ENCODE results near the gene SHISA6.

SHISA6 gene

GRCh38 chr17:11252146-11252545 lies 11.1 kb downstream of the SHISA6 start:
- no peaks in the 10 kb centered on the region for H3K9me3 ChIP-seq (ENCODE audit: severe bottlenecking)
- H3K27ac ChIP-seq (ENCODE audit: poor library complexity, severe bottlenecking) = no peak overlapping the region
- ATAC-seq (ENCODE audit: low read depth) = no peak
- no peaks in the 10 kb centered on the region for H3K27me3 ChIP-seq (ENCODE audit: insufficient read depth, poor library complexity, severe bottlenecking)
- TF ChIP-seq CTCF (IDR thresholded peaks at IDR 0.05; ENCODE audit: poor library complexity, severe bottlenecking) = no peak
- no peaks in the 10 kb centered on the region for H3K36me3 ChIP-seq (ENCODE audit: low read depth)
- H3K4me3 ChIP-seq (ENCODE audit: severe bottlenecking) = no peak overlapping the region
- no peaks in the 10 kb centered on the region for H3K4me1 ChIP-seq (ENCODE audit: insufficient read depth, poor library complexity, severe bottlenecking)
- DNase-seq (ENCODE audit: low spot score) = no peak

GRCh38 chr17:11256877-11257276 lies 15.9 kb downstream of the SHISA6 start:
- no peaks in the 10 kb centered on the region for H3K36me3 ChIP-seq (ENCODE audit: low read depth)
- H3K4me3 ChIP-seq (ENCODE audit: severe bottlenecking) = no peak overlapping the region
- DNase-seq (ENCODE audit: low spot score) (no peak), ATAC-seq (ENCODE audit: low read depth) (no peak)
- H3K9me3 ChIP-seq (ENCODE audit: severe bottlenecking) = no peaks in the 10 kb centered on the region
- no peak overlapping the region for H3K27ac ChIP-seq (ENCODE audit: poor library complexity, severe bottlenecking)
- TF ChIP-seq CTCF (IDR thresholded peaks at IDR 0.05; ENCODE audit: poor library complexity, severe bottlenecking) = no peak
- no peaks in the 10 kb centered on the region for H3K27me3 ChIP-seq (ENCODE audit: insufficient read depth, poor library complexity, severe bottlenecking)
- no peaks in the 10 kb centered on the region for H3K4me1 ChIP-seq (ENCODE audit: insufficient read depth, poor library complexity, severe bottlenecking)

DNA sequence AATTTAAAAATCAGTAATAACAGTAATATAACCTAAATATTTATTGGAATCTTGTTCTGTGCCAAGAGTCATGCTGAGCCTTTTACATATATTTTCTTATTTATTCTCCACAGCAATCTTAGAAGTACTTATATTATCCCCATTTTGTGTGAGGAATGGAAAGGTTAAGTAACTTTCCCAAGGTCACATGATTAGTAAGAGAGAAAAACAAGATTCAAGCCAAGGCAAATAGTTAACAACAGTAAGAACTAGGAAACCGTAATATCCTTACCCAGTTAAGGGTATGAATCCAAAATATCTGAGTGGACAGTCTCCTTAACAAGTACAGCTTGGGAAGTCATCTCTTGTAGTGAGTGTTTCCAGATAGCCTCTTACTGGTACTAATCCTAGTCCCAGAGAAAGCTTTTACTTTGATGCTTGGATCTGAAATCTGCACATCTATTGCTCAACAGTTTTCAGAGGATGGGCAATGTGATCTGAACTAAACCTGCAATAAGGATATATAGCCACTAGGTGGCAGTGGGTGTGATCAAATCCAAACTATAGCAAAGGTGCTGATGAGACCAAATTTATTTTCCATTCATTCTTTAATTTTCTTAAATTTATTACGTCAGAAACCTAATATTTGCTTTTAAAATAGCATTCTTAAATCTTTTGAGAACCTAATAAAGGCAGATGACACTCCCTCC lies 23.3 kb downstream of the SHISA6 start:
- no peak for DNase-seq (ENCODE audit: low spot score)
- no peak overlapping the region for H3K4me3 ChIP-seq (ENCODE audit: severe bottlenecking)
- no peak overlapping the region for H3K27ac ChIP-seq (ENCODE audit: poor library complexity, severe bottlenecking)
- ATAC-seq (ENCODE audit: low read depth) = no peak
- no peaks in the 10 kb centered on the region for H3K36me3 ChIP-seq (ENCODE audit: low read depth)
- no peaks in the 10 kb centered on the region for H3K4me1 ChIP-seq (ENCODE audit: insufficient read depth, poor library complexity, severe bottlenecking)
- H3K27me3 ChIP-seq (ENCODE audit: insufficient read depth, poor library complexity, severe bottlenecking) = no peaks in the 10 kb centered on the region
- TF ChIP-seq CTCF (IDR thresholded peaks at IDR 0.05; ENCODE audit: poor library complexity, severe bottlenecking) = no peak
- H3K9me3 ChIP-seq (ENCODE audit: severe bottlenecking) = peaks cover 3% of the 10 kb centered on the region

- no peak overlapping the region for H3K27ac ChIP-seq (ENCODE audit: poor library complexity, severe bottlenecking)
- TF ChIP-seq CTCF (IDR thresholded peaks at IDR 0.05; ENCODE audit: poor library complexity, severe bottlenecking) = no peak
- H3K36me3 ChIP-seq (ENCODE audit: low read depth) = no peaks in the 10 kb centered on the region
- H3K9me3 ChIP-seq (ENCODE audit: severe bottlenecking) = peaks cover 3% of the 10 kb centered on the region
- ATAC-seq (ENCODE audit: low read depth) (no peak), DNase-seq (ENCODE audit: low spot score) (no peak)
- H3K4me1 ChIP-seq (ENCODE audit: insufficient read depth, poor library complexity, severe bottlenecking) = no peaks in the 10 kb centered on the region
- no peak overlapping the region for H3K4me3 ChIP-seq (ENCODE audit: severe bottlenecking)
- H3K27me3 ChIP-seq (ENCODE audit: insufficient read depth, poor library complexity, severe bottlenecking) = no peaks in the 10 kb centered on the region
These were observed 27.1 kb downstream of the SHISA6 start for GRCh38 chr17:11267999-11268575.

- H3K27ac ChIP-seq (ENCODE audit: poor library complexity, severe bottlenecking) = no peak overlapping the region
- peaks cover 3% of the 10 kb centered on the region for H3K9me3 ChIP-seq (ENCODE audit: severe bottlenecking)
- DNase-seq (ENCODE audit: low spot score) (no peak), ATAC-seq (ENCODE audit: low read depth) (no peak)
- no peaks in the 10 kb centered on the region for H3K4me1 ChIP-seq (ENCODE audit: insufficient read depth, poor library complexity, severe bottlenecking)
- no peaks in the 10 kb centered on the region for H3K27me3 ChIP-seq (ENCODE audit: insufficient read depth, poor library complexity, severe bottlenecking)
- no peak for TF ChIP-seq CTCF (IDR thresholded peaks at IDR 0.05; ENCODE audit: poor library complexity, severe bottlenecking)
- no peak overlapping the region for H3K4me3 ChIP-seq (ENCODE audit: severe bottlenecking)
- no peaks in the 10 kb centered on the region for H3K36me3 ChIP-seq (ENCODE audit: low read depth)
These were observed 28.2 kb downstream of the SHISA6 start for GRCh38 chr17:11269210-11269609.
